ENCODE results near the gene RNU6-9.
"Not testable (repeated sequence)": the region's sequence is repeated elsewhere in the genome, so short reads cannot be mapped to it uniquely, and the experiment has no call there.

RNU6-9 gene

DNA sequence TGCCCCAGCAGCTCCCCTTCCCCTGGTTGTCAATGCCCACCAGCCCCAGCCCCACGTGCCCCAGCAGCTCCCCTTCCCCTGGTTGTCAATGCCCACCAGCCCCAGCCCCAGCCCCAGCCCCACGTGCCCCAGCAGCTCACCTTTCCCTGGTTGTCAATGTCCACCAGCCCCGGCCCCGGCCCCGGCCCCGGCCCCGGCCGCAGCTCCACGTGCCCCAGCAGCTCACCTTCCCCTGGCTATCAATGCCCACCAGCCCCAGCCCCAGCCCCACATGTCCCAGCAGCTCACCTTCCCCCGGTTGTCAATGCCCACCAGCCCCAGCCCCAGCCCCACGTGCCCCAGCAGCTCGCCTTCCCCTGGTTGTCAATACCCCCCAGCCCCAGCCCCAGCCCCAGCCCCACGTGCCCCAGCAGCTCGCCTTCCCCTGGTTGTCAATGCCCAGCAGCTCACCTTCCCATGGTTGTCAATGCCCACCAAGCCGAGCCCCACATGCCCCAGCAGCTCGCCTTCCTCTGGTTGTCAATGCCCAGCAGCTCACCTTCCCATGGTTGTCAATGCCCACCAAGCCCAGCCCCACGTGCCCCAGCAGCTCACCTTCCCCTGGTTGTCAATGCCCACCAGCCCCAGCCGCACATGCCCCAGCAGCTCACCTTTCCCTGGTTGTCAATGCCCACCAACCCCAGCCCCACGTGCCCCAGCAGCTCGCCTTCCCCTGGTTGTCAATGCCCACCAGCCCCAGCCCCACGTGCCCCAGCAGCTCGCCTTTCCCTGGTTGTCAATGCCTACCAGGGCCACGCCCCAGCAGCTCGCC is 14.3 kb upstream of the RNU6-9 start:
- not testable (repeated sequence) for DNase-seq (ENCODE audit: low read depth)

GRCh38 chr19:879711-880438 is 13.4 kb upstream of the RNU6-9 start:
- DNase-seq (ENCODE audit: low read depth), result no peak

GRCh38 chr19:881385-882071 is 11.8 kb upstream of the RNU6-9 start:
- DNase-seq (ENCODE audit: low read depth), result no peak

DNA sequence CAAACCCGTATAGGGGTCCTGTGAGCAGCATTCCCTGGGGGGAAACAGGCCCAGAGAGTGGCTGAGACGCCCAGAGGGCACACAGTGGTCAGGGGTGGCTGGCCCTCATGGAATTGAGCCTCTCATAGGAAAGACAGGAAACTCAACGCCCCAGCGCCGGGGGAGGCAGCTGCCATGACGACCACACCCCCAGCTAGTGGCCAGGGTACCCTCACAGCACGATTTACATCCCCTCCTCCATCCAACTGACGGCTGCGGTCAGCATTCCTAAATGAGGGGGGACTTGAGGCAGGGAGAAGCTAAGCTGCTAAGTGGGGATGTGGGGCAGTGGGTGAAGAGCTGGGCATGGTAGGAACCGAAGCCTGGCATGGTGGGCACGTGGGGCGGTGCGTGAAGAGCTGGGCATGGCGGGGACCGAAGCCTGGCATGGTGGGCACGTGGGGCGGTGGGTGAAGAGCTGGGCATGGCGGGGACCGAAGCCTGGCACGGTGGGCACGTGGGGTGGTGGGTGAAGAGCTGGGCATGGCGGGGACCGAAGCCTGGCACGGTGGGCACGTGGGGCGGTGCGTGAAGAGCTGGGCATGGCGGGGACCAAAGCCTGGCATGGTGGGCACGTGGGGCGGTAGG is 10.3 kb upstream of the RNU6-9 start:
- DNase-seq (ENCODE audit: low read depth), result no peak

DNA sequence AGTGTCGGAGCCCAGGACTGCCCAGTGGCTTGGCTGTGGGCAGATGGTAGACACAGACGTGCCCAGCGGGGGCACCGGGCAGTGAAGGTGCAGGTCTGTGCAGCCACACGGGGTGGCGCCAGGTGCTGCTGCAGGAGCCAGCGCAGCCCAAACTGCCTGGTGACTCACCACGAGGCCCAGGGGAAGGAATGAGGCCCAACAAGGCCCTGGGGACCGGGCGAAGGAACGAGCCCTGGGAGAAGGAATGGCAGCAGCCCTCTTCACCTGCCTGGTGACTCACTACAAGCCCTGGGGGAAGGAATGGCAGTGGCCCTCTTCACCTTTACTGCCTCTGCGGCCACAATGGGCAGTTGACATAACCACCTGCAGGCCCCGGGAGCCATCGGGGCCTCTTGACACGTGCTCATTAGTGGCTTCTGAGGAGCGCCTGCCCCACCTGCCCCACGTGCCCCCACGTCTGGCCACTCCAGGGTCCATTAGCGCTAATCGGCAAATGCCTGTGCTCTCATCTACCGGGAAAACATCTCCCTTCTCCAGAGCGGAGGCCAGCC is 9.5 kb upstream of the RNU6-9 start:
- DNase-seq (ENCODE audit: low read depth), result no peak

GRCh38 chr19:884420-885211 is 8.7 kb upstream of the RNU6-9 start:
- DNase-seq (ENCODE audit: low read depth), result no peak

DNA sequence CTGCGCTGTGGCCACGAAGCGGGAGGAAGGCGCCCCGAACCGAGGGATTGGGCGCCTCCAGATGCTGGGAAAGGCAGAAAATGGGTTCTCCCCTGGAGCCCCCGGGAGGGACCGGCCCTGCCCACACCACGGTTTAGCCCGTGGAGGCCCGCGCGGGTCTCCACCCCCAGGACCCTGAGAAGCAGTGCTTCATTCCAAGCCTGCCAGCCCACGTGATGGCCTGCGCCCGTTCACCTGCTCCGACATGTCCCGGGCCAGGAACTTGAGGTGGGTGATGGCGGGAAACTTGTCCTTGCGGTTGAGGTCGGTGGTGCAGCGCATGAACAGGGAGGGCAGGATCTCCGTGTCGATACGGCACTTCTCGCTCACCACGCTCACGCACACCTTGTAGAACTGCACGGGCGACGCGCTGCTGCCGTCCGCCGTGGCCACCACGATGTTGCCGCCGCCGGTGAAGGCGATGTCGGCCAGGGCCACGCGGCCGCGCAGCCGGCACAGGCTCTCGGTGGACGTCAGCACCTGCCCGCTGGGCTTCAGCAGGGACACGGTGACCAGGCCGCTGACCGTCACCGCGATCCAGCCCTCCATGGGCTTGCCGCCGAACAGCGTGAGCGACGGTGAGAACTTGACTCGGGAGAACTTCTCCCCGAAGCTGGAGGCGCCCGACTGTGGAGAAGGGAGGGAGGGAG is 7.6 kb upstream of the RNU6-9 start:
- no peak for DNase-seq (ENCODE audit: low read depth)

GRCh38 chr19:887072-887471 is 6.2 kb upstream of the RNU6-9 start:
- no peak for DNase-seq (ENCODE audit: low read depth)

GRCh38 chr19:887599-887998 is 5.7 kb upstream of the RNU6-9 start:
- DNase-seq (ENCODE audit: low read depth), result no peak

- DNase-seq (ENCODE audit: low read depth), result no peak
Observed at GRCh38 chr19:888581-889385, 4.5 kb upstream of the RNU6-9 start.

GRCh38 chr19:889662-890295 is 3.5 kb upstream of the RNU6-9 start:
- DNase-seq (ENCODE audit: low read depth), result no peak

- DNase-seq (ENCODE audit: low read depth), result no peak
Observed at GRCh38 chr19:890831-891230, 2.5 kb upstream of the RNU6-9 start.

- not testable (repeated sequence) for DNase-seq (ENCODE audit: low read depth)
Observed at GRCh38 chr19:891421-892200, 1.7 kb upstream of the RNU6-9 start.

- DNase-seq (ENCODE audit: low read depth), result no peak
Observed at GRCh38 chr19:892243-892893, 916 bp upstream of the RNU6-9 start.

DNA sequence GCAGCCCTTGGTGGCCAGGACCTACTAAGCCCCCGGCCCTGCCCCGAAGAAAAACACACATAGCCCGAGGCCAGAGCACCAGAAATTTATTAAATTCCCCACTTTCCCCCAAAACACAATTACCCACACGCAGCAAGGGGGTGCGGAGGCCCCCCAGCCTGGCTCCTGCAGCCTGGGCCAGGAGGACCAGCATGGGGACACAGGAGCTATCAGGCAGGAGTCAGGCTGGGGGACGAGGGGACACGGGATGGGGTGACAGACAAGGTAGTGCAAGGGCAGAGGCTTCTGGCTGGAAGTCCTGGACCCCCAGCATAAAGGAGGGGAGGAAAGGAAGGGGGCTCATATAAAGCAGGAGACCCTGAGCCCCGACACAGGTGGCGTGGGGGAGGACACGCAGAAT is 3.1 kb downstream of the RNU6-9 start:
- DNase-seq (ENCODE audit: low read depth), result no peak

GRCh38 chr19:896999-897398 is 3.7 kb downstream of the RNU6-9 start:
- DNase-seq (ENCODE audit: low read depth), result no peak

- no peak for DNase-seq (ENCODE audit: low read depth)
Observed at GRCh38 chr19:897442-898039, 4.3 kb downstream of the RNU6-9 start.

DNA sequence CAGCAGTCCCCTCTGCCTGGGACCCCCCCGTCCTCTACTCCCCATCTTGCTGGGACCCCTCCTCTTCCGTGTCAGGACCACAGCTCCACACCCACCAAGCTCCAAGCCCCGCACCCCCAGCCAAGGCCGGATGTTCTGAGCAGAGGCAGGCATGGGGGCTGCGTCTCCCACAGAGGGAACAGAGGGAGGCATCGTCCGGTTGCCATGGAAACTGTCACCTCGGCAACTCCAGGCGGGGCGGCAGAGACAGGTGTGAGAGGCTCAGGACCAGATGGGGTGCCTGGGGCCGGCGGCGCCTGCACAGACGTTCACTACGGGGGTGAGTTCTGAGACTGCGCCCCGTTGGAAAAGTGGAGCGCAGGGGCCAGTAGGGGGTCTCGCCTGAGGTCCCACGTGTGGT is 5.4 kb downstream of the RNU6-9 start:
- no peak for DNase-seq (ENCODE audit: low read depth)

All from stimulated activated CD8-positive, alpha-beta memory T cell treated with anti-CD3 and anti-CD28 coated beads, Interleukin-15, amount 100 ng/mL, for 24 hours (primary cell).